IMR-90 (cell line): Measurements from ENCODE around the gene TCF19. TPM values are rescaled to one million over a fixed set of nuclear protein-coding genes. Genes with fewer than 3 reads are reported as not detected.

Experiments used
- ATAC-seq: fragments of 200-7000 bp; cut with Tn5 transposase; 2 replicates; pipeline ENCODE4 v1.9.1; 2020; ENCODE audit warnings: low read depth, mild to moderate bottlenecking, moderate library complexity
- BruUV-seq: library from RNA; stranded (reverse); fragments of 400-500 nt; replicated peaks from 2 replicates; lab custom pipeline; 2021; lab: Mats Ljungman, UMichigan
- CTCF ChIA-PET: fragments of 300-600 bp; formaldehyde crosslinking; extraction: SDS; loops from one replicate; lab custom pipeline; 2021; ENCODE audit warnings: antibody characterized with exemption; lab: Yijun Ruan, JAX
- POLR2A ChIA-PET: fragments of 300-600 bp; sonication (Branson Sonifier 250); formaldehyde crosslinking; loops from one replicate; lab custom pipeline; 2022; ENCODE audit warnings: antibody characterized with exemption; ENCODE audit not compliant: unreplicated experiment; lab: Charles Lee
- DNase-seq: peaks from one replicate; pipeline ENCODE4 v3.0.0; 2013
- H2AFZ ChIP-seq: replicated peaks from 2 replicates; pipeline ENCODE3; 2013; ENCODE audit warnings: low read length, mild to moderate bottlenecking; ENCODE audit not compliant: poor library complexity
- H2AK5ac ChIP-seq: 2 replicates; pipeline ENCODE4 v1.6.1; 2013; ENCODE audit warnings: low read depth, low read length, inconsistent platforms
- H2AK9ac ChIP-seq: replicated peaks from 2 replicates; pipeline ENCODE3; 2013; ENCODE audit warnings: mild to moderate bottlenecking, low read depth, low read length, moderate library complexity; ENCODE audit not compliant: poor library complexity
- H2BK120ac ChIP-seq: 2 replicates; pipeline ENCODE4 v1.6.1; 2013; ENCODE audit warnings: low read depth, low read length, inconsistent platforms
- H2BK15ac ChIP-seq: 3 replicates; pipeline ENCODE4 v1.6.1; 2013; ENCODE audit warnings: low read depth, low read length, inconsistent platforms
- H2BK20ac ChIP-seq: 2 replicates; pipeline ENCODE4 v1.6.1; 2013; ENCODE audit warnings: low read depth, mild to moderate bottlenecking, inconsistent platforms, low read length, moderate library complexity
- H2BK5ac ChIP-seq: 2 replicates; pipeline ENCODE4 v1.6.1; 2013; ENCODE audit warnings: mild to moderate bottlenecking, low read depth, low read length, inconsistent platforms; ENCODE audit not compliant: poor library complexity, severe bottlenecking
- H3K14ac ChIP-seq: replicated peaks from 2 replicates; pipeline ENCODE4 v1.6.1; 2013; ENCODE audit warnings: low read depth, low read length, inconsistent platforms
- H3K18ac ChIP-seq: 2 replicates; pipeline ENCODE4 v1.6.1; 2013; ENCODE audit warnings: low read depth, low read length, control low read depth
- H3K23ac ChIP-seq: 2 replicates; pipeline ENCODE4 v1.6.1; 2013; ENCODE audit warnings: low read depth, low read length, inconsistent platforms
- H3K27ac ChIP-seq: 2 replicates; pipeline ENCODE4 v1.5.1; 2013; ENCODE audit warnings: mild to moderate bottlenecking, control low read depth, low read length; ENCODE audit not compliant: insufficient read depth
- H3K27me3 ChIP-seq: 2 replicates; pipeline ENCODE4 v1.6.1; 2013; ENCODE audit warnings: low read length; ENCODE audit not compliant: control insufficient read depth, insufficient read depth
- H3K36me3 ChIP-seq: 2 replicates; pipeline ENCODE4 v1.6.1; 2013; ENCODE audit warnings: low read length, mixed read lengths; ENCODE audit not compliant: control insufficient read depth, insufficient read depth
- H3K4ac ChIP-seq: 2 replicates; pipeline ENCODE4 v1.6.1; 2013; ENCODE audit warnings: low read depth, low read length, inconsistent platforms
- H3K4me1 ChIP-seq: 2 replicates; pipeline ENCODE4 v1.6.1; 2013; ENCODE audit warnings: low read length, mixed read lengths; ENCODE audit not compliant: control insufficient read depth, insufficient read depth
- H3K4me2 ChIP-seq: 2 replicates; pipeline ENCODE4 v1.6.1; 2013; ENCODE audit warnings: low read depth, mild to moderate bottlenecking, control low read depth, low read length, moderate library complexity
- H3K4me3 ChIP-seq: 2 replicates; pipeline ENCODE4 v1.5.1; 2013; ENCODE audit warnings: low read depth, mild to moderate bottlenecking, control low read depth, low read length, moderate library complexity; ENCODE audit not compliant: insufficient read depth
- H3K56ac ChIP-seq: 2 replicates; pipeline ENCODE4 v1.6.1; 2013; ENCODE audit warnings: low read length, inconsistent platforms; ENCODE audit not compliant: insufficient read depth; ENCODE audit errors: extremely low read depth
- H3K79me1 ChIP-seq, 2 experiments: 2 replicates each; pipeline ENCODE4 v1.6.1; 2013; ENCODE audit warnings: low read length in 2 of 2, inconsistent platforms in 1 of 2, low read depth in 1 of 2
- H3K9ac ChIP-seq: 2 replicates; pipeline ENCODE4 v1.6.1; 2013; ENCODE audit warnings: low read depth, low read length, control low read depth
- H3K9me1 ChIP-seq: 2 replicates; pipeline ENCODE4 v1.6.1; 2013; ENCODE audit warnings: low read length, inconsistent platforms; ENCODE audit not compliant: insufficient read depth
- H3K9me3 ChIP-seq: 2 replicates; pipeline ENCODE4 v1.6.1; 2013; ENCODE audit warnings: low read length; ENCODE audit not compliant: control insufficient read depth, insufficient read depth
- H4K20me1 ChIP-seq: 2 replicates; pipeline ENCODE4 v1.6.1; 2013; ENCODE audit warnings: low read length, inconsistent platforms; ENCODE audit not compliant: insufficient read depth
- H4K5ac ChIP-seq: 2 replicates; pipeline ENCODE4 v1.6.1; 2013; ENCODE audit warnings: mild to moderate bottlenecking, low read depth, low read length, control low read depth
- H4K8ac ChIP-seq, 2 experiments: 2 replicates each; pipeline ENCODE4 v1.6.1; 2013; ENCODE audit warnings: low read depth in 2 of 2, low read length in 2 of 2, control low read depth in 1 of 2, inconsistent platforms in 1 of 2
- H4K91ac ChIP-seq: 2 replicates; pipeline ENCODE4 v1.6.1; 2013; ENCODE audit warnings: low read depth, low read length, inconsistent platforms; ENCODE audit not compliant: insufficient read depth
- BHLHE40 ChIP-seq: fragments of 150-350 bp; IDR thresholded peaks from 2 replicates; pipeline ENCODE4 v1.6.1; 2016; ENCODE audit warnings: mild to moderate bottlenecking, low read depth, low read length
- CHD1 ChIP-seq: IDR thresholded peaks from 2 replicates; pipeline ENCODE4 v1.6.1; 2012; ENCODE audit warnings: low read depth, low read length, improper control_type of control experiment
- ELK1 ChIP-seq: fragments of 150-350 bp; IDR thresholded peaks from 2 replicates; pipeline ENCODE4 v1.6.1; 2016; ENCODE audit warnings: low read depth, mild to moderate bottlenecking, low read length, moderate library complexity, borderline replicate concordance
- FOS ChIP-seq: fragments of 150-350 bp; IDR thresholded peaks from 2 replicates; pipeline ENCODE4 v1.6.1; 2016; ENCODE audit warnings: low read depth, low read length
- MAFK ChIP-seq: IDR thresholded peaks from 2 replicates; pipeline ENCODE4 v1.6.1; 2012; ENCODE audit warnings: low read depth, low read length, improper control_type of control experiment
- MAZ ChIP-seq: IDR thresholded peaks from 2 replicates; pipeline ENCODE4 v1.6.1; 2012; ENCODE audit warnings: low read depth, mild to moderate bottlenecking, low read length, improper control_type of control experiment, moderate library complexity, borderline replicate concordance
- MXI1 ChIP-seq: IDR thresholded peaks from 2 replicates; pipeline ENCODE4 v1.6.1; 2012; ENCODE audit warnings: low read depth, mild to moderate bottlenecking, low read length, moderate library complexity, borderline replicate concordance
- NFE2L2 ChIP-seq: fragments of 150-350 bp; IDR thresholded peaks from 2 replicates; pipeline ENCODE4 v1.6.1; 2016; ENCODE audit warnings: low read depth, mild to moderate bottlenecking, low read length
- POLR2A ChIP-seq: IDR thresholded peaks from 2 replicates; pipeline ENCODE4 v1.6.1; 2012; ENCODE audit warnings: mild to moderate bottlenecking, low read depth, low read length
- RAD21 ChIP-seq: IDR thresholded peaks from 2 replicates; pipeline ENCODE4 v1.6.1; 2012; ENCODE audit warnings: low read length, improper control_type of control experiment
- RCOR1 ChIP-seq: IDR thresholded peaks from 2 replicates; pipeline ENCODE4 v1.6.1; 2012; ENCODE audit warnings: mild to moderate bottlenecking, low read length, improper control_type of control experiment; ENCODE audit not compliant: insufficient replicate concordance
- RFX5 ChIP-seq: IDR thresholded peaks from 2 replicates; pipeline ENCODE4 v1.8.0; 2012; ENCODE audit warnings: low read depth, mild to moderate bottlenecking, low read length, moderate library complexity
- SMC3 ChIP-seq: fragments of 150-350 bp; IDR thresholded peaks from 2 replicates; pipeline ENCODE4 v1.6.1; 2016; ENCODE audit warnings: low read depth, mild to moderate bottlenecking, antibody characterized with exemption, low read length, moderate library complexity
- USF2 ChIP-seq: fragments of 150-350 bp; IDR thresholded peaks from 2 replicates; pipeline ENCODE4 v1.6.1; 2017; ENCODE audit warnings: mild to moderate bottlenecking, antibody characterized with exemption, low read length, low read depth
- WGBS, 2 experiments: methylation state at CpG; one replicate each; pipeline versions ENCODE4 v1.1.5 to v1.1.7; 2013; ENCODE audit warnings: missing lambda C conversion rate in 2 of 2; ENCODE audit not compliant: insufficient read length in 1 of 2; ENCODE audit errors: extremely low coverage in 2 of 2; 5-methylcytosine and 5-hydroxymethylcytosine counted together
- dilution Hi-C: fragments of 300-500 bp; cut with HindIII; formaldehyde crosslinking; loops from one replicate; pipeline ENCODE4 v1.14.3; 2018; ENCODE audit warnings: low sequenced_read_pairs; ENCODE audit not compliant: unreplicated experiment
- in situ Hi-C: fragments of 300-500 bp; cut with MboI; formaldehyde crosslinking; loops from 3 replicates; pipeline ENCODE4 v1.14.3; 2019; ENCODE audit warnings: low sequenced_read_pairs, inconsistent platforms, mixed read lengths
- intact Hi-C: fragments of 100-400 bp; cut with micrococcal nuclease; formaldehyde crosslinking; loops from 2 replicates; pipeline ENCODE4 v1.10.0; 2022
- polyA plus RNA-seq, 3 experiments: library from polyadenylated mRNA; depleted of rRNA; stranded (reverse); fragments of >200 nt; gene quantifications; 2 replicates each; pipeline ENCODE4 v1.2.3, GENCODE V29; 2012; ENCODE audit warnings: low replicate concordance in 1 of 3
- total RNA-seq: library from RNA; depleted of rRNA; stranded (reverse); fragments of >200 nt; gene quantifications from 2 replicates; pipeline ENCODE4 v1.2.3, GENCODE V29; 2012
- TF ChIP-seq, protein P1 (sequence below): conservative IDR thresholded peaks from 2 replicates; pipeline ENCODE4 v1.5.1; 2012; ENCODE audit warnings: mild to moderate bottlenecking, low read depth, low read length, improper control_type of control experiment

Gene TCF19
- total and polyA plus RNA-seq, 2 of the 4 experiments (the other 2 are of a cell fraction), result 13.1 to 14.2 TPM

- in situ Hi-C loops (no loop called here), intact Hi-C loops (no loop called here), dilution Hi-C loops (no loop called here)
- WGBS, 2 experiments, result 70% methylated on average over 3 of the region's 11 CpGs; no CpG with 5 or more reads in 1 of the 2 experiments
- H2BK20ac ChIP-seq, result no peak overlapping the region
- CTCF ChIA-PET, result no interaction called here
- no peak overlapping the region for H4K91ac ChIP-seq
- peaks cover 15% of the 10 kb centered on the region for H3K9me1 ChIP-seq
- H2AFZ ChIP-seq, result no peak overlapping the region
- POLR2A ChIA-PET, result no interaction called here
- no peak for DNase-seq
- no peak overlapping the region for H2BK120ac ChIP-seq
- no peaks in the 10 kb centered on the region for H4K20me1 ChIP-seq
- H3K79me1 ChIP-seq, result peaks cover 0 to 9% of the 10 kb centered on the region in 2 experiments; a peak in 2 of 4 replicates
- ATAC-seq, result no peak
- no peak overlapping the region for H2AK5ac ChIP-seq
- no peak overlapping the region for H3K9ac ChIP-seq
- H2AK9ac ChIP-seq, result no peak overlapping the region
- no peaks in the 10 kb centered on the region for H3K9me3 ChIP-seq
- no peak overlapping the region for H4K8ac ChIP-seq
- no peak overlapping the region for H3K27ac ChIP-seq
- no peak overlapping the region for H3K14ac ChIP-seq
- H3K36me3 ChIP-seq, result no peaks in the 10 kb centered on the region
- no peak overlapping the region for H3K4me3 ChIP-seq
- no peak overlapping the region for H4K5ac ChIP-seq
- no peak overlapping the region for H2BK5ac ChIP-seq
- no peak overlapping the region for H3K4me2 ChIP-seq
- BruUV-seq, result no TSS peak
- H3K23ac ChIP-seq, result no peak overlapping the region
- H3K27me3 ChIP-seq, result peaks cover 36% of the 10 kb centered on the region
- H3K56ac ChIP-seq, result no peak overlapping the region
- no peak overlapping the region for H3K18ac ChIP-seq
- no peak overlapping the region for H2BK15ac ChIP-seq
- H3K4me1 ChIP-seq, result peaks cover 11% of the 10 kb centered on the region
- TF ChIP-seq NFE2L2, result no peak
- TF ChIP-seq USF2, result no peak
- no peak for TF ChIP-seq ELK1
- no peak for TF ChIP-seq RAD21
- no peak for TF ChIP-seq POLR2A
- TF ChIP-seq, protein P1, sequence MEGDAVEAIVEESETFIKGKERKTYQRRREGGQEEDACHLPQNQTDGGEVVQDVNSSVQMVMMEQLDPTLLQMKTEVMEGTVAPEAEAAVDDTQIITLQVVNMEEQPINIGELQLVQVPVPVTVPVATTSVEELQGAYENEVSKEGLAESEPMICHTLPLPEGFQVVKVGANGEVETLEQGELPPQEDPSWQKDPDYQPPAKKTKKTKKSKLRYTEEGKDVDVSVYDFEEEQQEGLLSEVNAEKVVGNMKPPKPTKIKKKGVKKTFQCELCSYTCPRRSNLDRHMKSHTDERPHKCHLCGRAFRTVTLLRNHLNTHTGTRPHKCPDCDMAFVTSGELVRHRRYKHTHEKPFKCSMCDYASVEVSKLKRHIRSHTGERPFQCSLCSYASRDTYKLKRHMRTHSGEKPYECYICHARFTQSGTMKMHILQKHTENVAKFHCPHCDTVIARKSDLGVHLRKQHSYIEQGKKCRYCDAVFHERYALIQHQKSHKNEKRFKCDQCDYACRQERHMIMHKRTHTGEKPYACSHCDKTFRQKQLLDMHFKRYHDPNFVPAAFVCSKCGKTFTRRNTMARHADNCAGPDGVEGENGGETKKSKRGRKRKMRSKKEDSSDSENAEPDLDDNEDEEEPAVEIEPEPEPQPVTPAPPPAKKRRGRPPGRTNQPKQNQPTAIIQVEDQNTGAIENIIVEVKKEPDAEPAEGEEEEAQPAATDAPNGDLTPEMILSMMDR, result no peak
- no peak for TF ChIP-seq FOS
- TF ChIP-seq SMC3, result no peak
- TF ChIP-seq MAZ, result no peak
- TF ChIP-seq RCOR1, result no peak
- no peak for TF ChIP-seq RFX5
- no peak for TF ChIP-seq MXI1
- TF ChIP-seq CHD1, result no peak
- no peak for TF ChIP-seq BHLHE40
- TF ChIP-seq MAFK, result no peak
- H3K4ac ChIP-seq, result no peak overlapping the region
Observed at GRCh38 chr6:31110825-31111582, 47.4 kb upstream of the TCF19 start.
